Endothelial cell of umbilical vein (primary cell): Measurements from ENCODE around the gene SOX18. TPM values are rescaled to one million over a fixed set of nuclear protein-coding genes. Genes with fewer than 3 reads are reported as not detected.

ENCODE experiments used
- BruUV-seq: library from RNA; stranded (reverse); fragments of 400-500 nt; replicated peaks from 2 replicates; lab custom pipeline; 2021; lab: Mats Ljungman, UMichigan
- CTCF ChIA-PET: fragments of 300-600, 350-600 bp; sonication (Branson Sonifier 250); formaldehyde crosslinking; loops from one replicate; lab custom pipeline; 2021; ENCODE audit warnings: antibody characterized with exemption, inconsistent platforms; lab: Charles Lee
- POLR2A ChIA-PET: fragments of 300-600, 350-600 bp; sonication (Branson Sonifier 250); formaldehyde crosslinking; loops from one replicate; lab custom pipeline; 2021; ENCODE audit warnings: antibody characterized with exemption, inconsistent platforms; lab: Charles Lee
- DNase-seq: peaks from one replicate; pipeline ENCODE4 v3.0.0-alpha.2; 2011; ENCODE audit warnings: low read depth, low spot score
- FAIRE-seq: peaks from 2 replicates; lab custom pipeline; 2011; peaks lifted over from hg19 to GRCh38; lab: Jason Lieb, UNC
- H2AFZ ChIP-seq: 2 replicates; pipeline ENCODE4 v1.6.0; 2012; ENCODE audit warnings: low read depth, low read length, control low read depth, inconsistent platforms
- H3K27ac ChIP-seq: 2 replicates; pipeline ENCODE4 v1.5.1; 2011; ENCODE audit warnings: low read depth, mild to moderate bottlenecking, control low read depth, low read length, moderate library complexity; ENCODE audit not compliant: insufficient read depth
- H3K27me3 ChIP-seq, 2 experiments: 2 replicates each; pipeline versions ENCODE4 v1.6.0 to v1.6.1; 2011; ENCODE audit warnings: low read length in 2 of 2, mixed read lengths in 1 of 2; ENCODE audit not compliant: control insufficient read depth in 2 of 2, insufficient read depth in 2 of 2
- H3K36me3 ChIP-seq, 2 experiments: 2 replicates in 1 of 2; 3 replicates in 1 of 2; pipeline ENCODE4 v1.5.1; 2011; ENCODE audit warnings: low read length in 2 of 2, mild to moderate bottlenecking in 1 of 2, moderate library complexity in 1 of 2; ENCODE audit not compliant: control insufficient read depth in 2 of 2, insufficient read depth in 2 of 2; ENCODE audit errors: extremely low read depth in 1 of 2
- H3K4me1 ChIP-seq: 3 replicates; pipeline ENCODE4 v1.5.1; 2011; ENCODE audit warnings: mild to moderate bottlenecking, low read length; ENCODE audit not compliant: control insufficient read depth, insufficient read depth; ENCODE audit errors: extremely low read depth
- H3K4me2 ChIP-seq: 2 replicates; pipeline ENCODE4 v1.6.1; 2011; ENCODE audit warnings: low read length, control low read depth, mixed read lengths; ENCODE audit not compliant: insufficient read depth
- H3K4me3 ChIP-seq, 3 experiments: fragments of 200-600 bp in 1 of 3; sonication (generic), shearing (Covaris generic) in 1 of 3; replicated peaks in 1 of 3; 2 replicates each; pipeline ENCODE4 v1.5.1; 2011 to 2016; ENCODE audit warnings: control low read depth in 3 of 3, low read length in 3 of 3, mild to moderate bottlenecking in 2 of 3, inconsistent platforms in 1 of 3, low read depth in 1 of 3, moderate library complexity in 1 of 3; ENCODE audit not compliant: insufficient read depth in 1 of 3
- H3K79me2 ChIP-seq: 2 replicates; pipeline ENCODE4 v1.6.0; 2012; ENCODE audit warnings: low read length, inconsistent platforms; ENCODE audit not compliant: control insufficient read depth, insufficient read depth
- H3K9ac ChIP-seq: replicated peaks from 2 replicates; pipeline ENCODE3; 2011; ENCODE audit warnings: low read length, control low read depth; ENCODE audit not compliant: insufficient read depth; ENCODE audit errors: extremely low read depth
- H3K9me1 ChIP-seq: replicated peaks from 3 replicates; pipeline ENCODE4 v1.6.0; 2011; ENCODE audit warnings: mild to moderate bottlenecking, low read length; ENCODE audit not compliant: control insufficient read depth, insufficient read depth; ENCODE audit errors: extremely low read depth
- H3K9me3 ChIP-seq: replicated peaks from 2 replicates; pipeline ENCODE4 v1.5.1; 2012; ENCODE audit warnings: low read length, inconsistent platforms; ENCODE audit not compliant: control insufficient read depth, insufficient read depth
- H4K20me1 ChIP-seq: replicated peaks from 2 replicates; pipeline ENCODE3; 2011; ENCODE audit warnings: mild to moderate bottlenecking, low read length; ENCODE audit not compliant: control insufficient read depth, insufficient read depth; ENCODE audit errors: extremely low read depth
- EZH2 ChIP-seq: IDR thresholded peaks from 2 replicates; pipeline ENCODE4 v1.6.1; 2012; ENCODE audit warnings: borderline replicate concordance, low read depth, mild to moderate bottlenecking, moderate library complexity, low read length, inconsistent platforms; ENCODE audit not compliant: severe bottlenecking
- FOS ChIP-seq: IDR thresholded peaks from 2 replicates; pipeline ENCODE4 v1.6.1; 2011; ENCODE audit warnings: mild to moderate bottlenecking, low read length, moderate library complexity, borderline replicate concordance; ENCODE audit not compliant: insufficient read depth
- GATA2 ChIP-seq: IDR thresholded peaks from 2 replicates; pipeline ENCODE4 v1.7.0; 2011; ENCODE audit warnings: low read depth, mild to moderate bottlenecking, moderate library complexity, mixed read lengths, low read length; ENCODE audit not compliant: insufficient read length, insufficient read depth
- JUN ChIP-seq: IDR thresholded peaks from 2 replicates; pipeline ENCODE4 v1.6.1; 2011; ENCODE audit warnings: borderline replicate concordance, low read depth; ENCODE audit not compliant: insufficient read length, insufficient read depth
- MYC ChIP-seq: IDR thresholded peaks from one replicate; pipeline ENCODE4 v1.6.1; 2011; ENCODE audit warnings: mild to moderate bottlenecking, low read depth, low read length
- POLR2A ChIP-seq: IDR thresholded peaks from 2 replicates; pipeline ENCODE4 v1.6.1; 2012; ENCODE audit warnings: low read depth, mild to moderate bottlenecking, control low read depth, low read length
- POLR2AphosphoS5 ChIP-seq: IDR thresholded peaks from 2 replicates; pipeline ENCODE4 v1.6.1; 2012; ENCODE audit warnings: low read depth, mild to moderate bottlenecking, control low read depth, low read length, moderate library complexity; ENCODE audit not compliant: insufficient read depth
- dilution Hi-C: fragments of 300-500 bp; cut with MboI; formaldehyde crosslinking; loops from one replicate; pipeline ENCODE4 v1.15.0; 2019; ENCODE audit warnings: low sequenced_read_pairs; ENCODE audit not compliant: extremely low pct_ligation_motif_present
- intact Hi-C: fragments of 100-400 bp; cut with micrococcal nuclease; formaldehyde crosslinking; loops from one replicate; pipeline ENCODE4 v1.10.0; 2022
- polyA plus RNA-seq, 4 experiments: library from polyadenylated mRNA; depleted of rRNA in 3 of 4; stranded (reverse) in 3 of 4; unstranded in 1 of 4; fragments of >200 nt; gene quantifications; 2 replicates each; pipeline versions ENCODE4 v1.2.1 to v1.2.3, GENCODE V29; 2011 to 2012; ENCODE audit warnings: missing spikeins in 1 of 4
- total RNA-seq: library from RNA; stranded (reverse); gene quantifications from 2 replicates; pipeline ENCODE4 v1.2.3, GENCODE V29; 2021
- TF ChIP-seq, protein P1 (sequence below), 2 donors: IDR thresholded peaks; 1 replicate in 1 of 2; 2 replicates in 1 of 2; pipeline ENCODE4 v1.5.1; 2011; ENCODE audit warnings: low read length in 2 of 2, mild to moderate bottlenecking in 2 of 2, moderate library complexity in 2 of 2, control low read depth in 1 of 2, inconsistent platforms in 1 of 2, low read depth in 1 of 2; ENCODE audit not compliant: insufficient read depth in 1 of 2; ENCODE audit errors: extremely low read depth in 1 of 2
- TF ChIP-seq, protein P2 (sequence below): IDR thresholded peaks from 2 replicates; pipeline ENCODE4 v1.6.1; 2011; ENCODE audit not compliant: insufficient read depth, insufficient read length

Gene SOX18
- total and polyA plus RNA-seq, 2 donors (not counting 3 experiments of a cell fraction or from before 2014, with no cell fraction given) = 20.9 to 175 TPM

DNA sequence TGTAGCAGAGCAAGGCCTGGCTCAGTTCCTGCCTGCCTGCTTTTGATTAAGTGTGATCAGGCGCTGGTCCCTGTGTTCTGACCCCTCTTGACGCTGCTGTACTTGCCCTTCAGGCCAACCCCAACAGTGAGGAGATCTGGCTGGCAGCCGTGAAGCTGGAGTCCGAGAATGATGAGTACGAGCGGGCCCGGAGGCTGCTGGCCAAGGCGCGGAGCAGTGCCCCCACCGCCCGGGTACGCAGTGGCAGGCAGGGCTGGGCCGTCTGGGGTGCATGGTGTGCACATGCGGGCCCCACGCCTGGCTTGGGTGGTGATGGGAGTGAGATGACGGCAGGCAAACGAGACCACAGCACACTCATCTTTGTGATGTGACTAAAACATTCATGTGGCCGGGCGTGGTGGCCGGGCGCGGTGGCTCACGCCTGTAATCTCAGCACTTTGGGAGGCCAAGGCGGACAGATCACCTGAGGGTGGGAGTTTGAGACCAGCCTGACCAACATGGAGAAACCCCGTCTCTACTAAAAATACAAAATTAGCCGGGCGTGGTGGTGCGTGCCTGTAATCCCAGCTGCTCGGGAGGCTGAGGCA lies 23.5 kb downstream of the SOX18 start:
- CTCF ChIA-PET = interaction anchor here (1.5 kb wide), 1 partner anchor 31 kb away, joined by 3 read pairs; no protein-coding TSS in a partner anchor
- BruUV-seq = no TSS peak
- Histone ChIP-seq H3K9ac (no peak overlapping the region), H3K4me3 (no peak overlapping the region), H3K4me2 (no peak overlapping the region), H3K27ac (no peak overlapping the region), H3K27me3 (no peaks in the 10 kb centered on the region), H3K9me1 (no peaks in the 10 kb centered on the region), H3K9me3 (no peaks in the 10 kb centered on the region), H4K20me1 (no peaks in the 10 kb centered on the region), H3K4me1 (no peaks in the 10 kb centered on the region), H2AFZ (no peak overlapping the region), H3K36me3 (peaks cover 13 to 70% of the 10 kb centered on the region in 2 experiments), H3K79me2 (no peaks in the 10 kb centered on the region)
- POLR2A ChIA-PET = no interaction called here
- DNase-seq (no peak), FAIRE-seq (no peak)
- intact Hi-C loops = no loop called here
- TF ChIP-seq JUN = no peak
- no peak for TF ChIP-seq GATA2
- no peak for TF ChIP-seq POLR2A
- TF ChIP-seq MYC = no peak
- TF ChIP-seq EZH2 = no peak
- TF ChIP-seq POLR2AphosphoS5 = no peak
- TF ChIP-seq, protein P1, sequence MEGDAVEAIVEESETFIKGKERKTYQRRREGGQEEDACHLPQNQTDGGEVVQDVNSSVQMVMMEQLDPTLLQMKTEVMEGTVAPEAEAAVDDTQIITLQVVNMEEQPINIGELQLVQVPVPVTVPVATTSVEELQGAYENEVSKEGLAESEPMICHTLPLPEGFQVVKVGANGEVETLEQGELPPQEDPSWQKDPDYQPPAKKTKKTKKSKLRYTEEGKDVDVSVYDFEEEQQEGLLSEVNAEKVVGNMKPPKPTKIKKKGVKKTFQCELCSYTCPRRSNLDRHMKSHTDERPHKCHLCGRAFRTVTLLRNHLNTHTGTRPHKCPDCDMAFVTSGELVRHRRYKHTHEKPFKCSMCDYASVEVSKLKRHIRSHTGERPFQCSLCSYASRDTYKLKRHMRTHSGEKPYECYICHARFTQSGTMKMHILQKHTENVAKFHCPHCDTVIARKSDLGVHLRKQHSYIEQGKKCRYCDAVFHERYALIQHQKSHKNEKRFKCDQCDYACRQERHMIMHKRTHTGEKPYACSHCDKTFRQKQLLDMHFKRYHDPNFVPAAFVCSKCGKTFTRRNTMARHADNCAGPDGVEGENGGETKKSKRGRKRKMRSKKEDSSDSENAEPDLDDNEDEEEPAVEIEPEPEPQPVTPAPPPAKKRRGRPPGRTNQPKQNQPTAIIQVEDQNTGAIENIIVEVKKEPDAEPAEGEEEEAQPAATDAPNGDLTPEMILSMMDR (IDR thresholded peaks at IDR 0.05; ENCODE audit: extremely low read depth in 1 of 2, insufficient read depth in 1 of 2, low read depth in 1 of 2, low read length in 2 of 2) = no peak
- no peak for TF ChIP-seq FOS
- TF ChIP-seq, protein P2, sequence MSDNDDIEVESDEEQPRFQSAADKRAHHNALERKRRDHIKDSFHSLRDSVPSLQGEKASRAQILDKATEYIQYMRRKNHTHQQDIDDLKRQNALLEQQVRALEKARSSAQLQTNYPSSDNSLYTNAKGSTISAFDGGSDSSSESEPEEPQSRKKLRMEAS = no peak
- dilution Hi-C loops = no loop called here
